Measurements from ENCODE around the gene ANKIB1. TPM values are rescaled to one million over a fixed set of nuclear protein-coding genes. Genes with fewer than 3 reads are reported as not detected.
"Not testable (repeated sequence)": the region's sequence is repeated elsewhere in the genome, so short reads cannot be mapped to it uniquely, and the experiment has no call there.

Gene ANKIB1
- total and polyA plus RNA-seq, 4 donors, result 3.9 to 14.8 (median 8.4) TPM

- not testable (repeated sequence) for H3K27me3 ChIP-seq (ENCODE audit: control insufficient read depth in 4 of 4, insufficient read depth in 4 of 4, low read length in 3 of 4); H3K36me3 ChIP-seq (ENCODE audit: control insufficient read depth in 4 of 4, insufficient read depth in 3 of 4, low read depth in 1 of 4, low read length in 3 of 4); H3K27ac ChIP-seq (ENCODE audit: low read depth in 1 of 2, low read length in 2 of 2); H3K9ac ChIP-seq (ENCODE audit: low read depth in 1 of 2, low read length in 2 of 2); H3K9me3 ChIP-seq (ENCODE audit: control insufficient read depth in 4 of 4, low read length in 3 of 4); H3K4me3 ChIP-seq (ENCODE audit: low read depth in 1 of 3, low read length in 3 of 3); H3K4me1 ChIP-seq (ENCODE audit: control insufficient read depth in 4 of 4, insufficient read depth in 4 of 4, low read length in 3 of 4); DNase-seq (ENCODE audit: low spot score)
- 94% methylated on average over 1 of the region's 1 CpG for WGBS
These were observed 9.0 kb downstream of the ANKIB1 start for GRCh38 chr7:92254800-92255199.

- H3K9ac ChIP-seq (ENCODE audit: low read depth in 1 of 2, low read length in 2 of 2), result no peak overlapping the region
- 90% methylated on average over 4 of the region's 4 CpGs for WGBS
- H3K4me3 ChIP-seq (ENCODE audit: low read depth in 1 of 3, low read length in 3 of 3), result no peak overlapping the region
These were observed 9.5 kb downstream of the ANKIB1 start for GRCh38 chr7:92255308-92255707.

More at GRCh38 chr7:92255308-92255707, 9.5 kb downstream of the ANKIB1 start:
- TF ChIP-seq FOXA2 (IDR thresholded peaks at IDR 0.05) (no peak), YY1 (IDR thresholded peaks at IDR 0.05) (no peak), RAD21 (IDR thresholded peaks at IDR 0.05) (no peak), SP1 (IDR thresholded peaks at IDR 0.05) (no peak), RXRA (IDR thresholded peaks at IDR 0.05) (no peak), REST (IDR thresholded peaks at IDR 0.05) (no peak), MAX (IDR thresholded peaks at IDR 0.05) (no peak), GABPA (IDR thresholded peaks at IDR 0.05 in 1 of 2, conservative IDR thresholded peaks at IDR 0.05 in 1 of 2) (no peak), TAF1 (conservative IDR thresholded peaks at IDR 0.05) (no peak), EGR1 (IDR thresholded peaks at IDR 0.05; ENCODE audit: low read depth in 2 of 2) (no peak)
- TF ChIP-seq, protein P1, sequence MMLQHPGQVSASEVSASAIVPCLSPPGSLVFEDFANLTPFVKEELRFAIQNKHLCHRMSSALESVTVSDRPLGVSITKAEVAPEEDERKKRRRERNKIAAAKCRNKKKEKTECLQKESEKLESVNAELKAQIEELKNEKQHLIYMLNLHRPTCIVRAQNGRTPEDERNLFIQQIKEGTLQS (IDR thresholded peaks at IDR 0.05), result no peak
- TF ChIP-seq, protein P2, sequence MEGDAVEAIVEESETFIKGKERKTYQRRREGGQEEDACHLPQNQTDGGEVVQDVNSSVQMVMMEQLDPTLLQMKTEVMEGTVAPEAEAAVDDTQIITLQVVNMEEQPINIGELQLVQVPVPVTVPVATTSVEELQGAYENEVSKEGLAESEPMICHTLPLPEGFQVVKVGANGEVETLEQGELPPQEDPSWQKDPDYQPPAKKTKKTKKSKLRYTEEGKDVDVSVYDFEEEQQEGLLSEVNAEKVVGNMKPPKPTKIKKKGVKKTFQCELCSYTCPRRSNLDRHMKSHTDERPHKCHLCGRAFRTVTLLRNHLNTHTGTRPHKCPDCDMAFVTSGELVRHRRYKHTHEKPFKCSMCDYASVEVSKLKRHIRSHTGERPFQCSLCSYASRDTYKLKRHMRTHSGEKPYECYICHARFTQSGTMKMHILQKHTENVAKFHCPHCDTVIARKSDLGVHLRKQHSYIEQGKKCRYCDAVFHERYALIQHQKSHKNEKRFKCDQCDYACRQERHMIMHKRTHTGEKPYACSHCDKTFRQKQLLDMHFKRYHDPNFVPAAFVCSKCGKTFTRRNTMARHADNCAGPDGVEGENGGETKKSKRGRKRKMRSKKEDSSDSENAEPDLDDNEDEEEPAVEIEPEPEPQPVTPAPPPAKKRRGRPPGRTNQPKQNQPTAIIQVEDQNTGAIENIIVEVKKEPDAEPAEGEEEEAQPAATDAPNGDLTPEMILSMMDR (IDR thresholded peaks at IDR 0.05; ENCODE audit: low read depth, low read length, missing input control), result no peak
- H3K27ac ChIP-seq (ENCODE audit: low read depth in 1 of 2, low read length in 2 of 2), result no peak overlapping the region
- H3K9me3 ChIP-seq (ENCODE audit: control insufficient read depth in 4 of 4, low read length in 3 of 4), result no peaks in the 10 kb centered on the region
- DNase-seq (ENCODE audit: low spot score), result no peak
- no peaks in the 10 kb centered on the region for H3K27me3 ChIP-seq (ENCODE audit: control insufficient read depth in 4 of 4, insufficient read depth in 4 of 4, low read length in 3 of 4)
- no peaks in the 10 kb centered on the region for H3K4me1 ChIP-seq (ENCODE audit: control insufficient read depth in 4 of 4, insufficient read depth in 4 of 4, low read length in 3 of 4)
- H3K36me3 ChIP-seq (ENCODE audit: control insufficient read depth in 4 of 4, insufficient read depth in 3 of 4, low read depth in 1 of 4, low read length in 3 of 4), result no peaks in the 10 kb centered on the region
